Stimulated activated CD4-positive, alpha-beta T cell treated with anti-CD3 and anti-CD28 coated beads, TNF-alpha, amount 100 ng/mL, for 4 hours (primary cell): ENCODE results near the gene C18orf32.
A peak's percentile ranks its signal among the peaks of the same experiment; 100 is the strongest.
"Not testable (repeated sequence)": the region's sequence is repeated elsewhere in the genome, so short reads cannot be mapped to it uniquely, and the experiment has no call there.

ENCODE experiments used
- DNase-seq, 3 experiments: peaks; one replicate each; pipeline ENCODE4 v3.0.0-alpha.2; 2020; ENCODE audit warnings: low read depth in 3 of 3

The C18orf32 gene

DNA sequence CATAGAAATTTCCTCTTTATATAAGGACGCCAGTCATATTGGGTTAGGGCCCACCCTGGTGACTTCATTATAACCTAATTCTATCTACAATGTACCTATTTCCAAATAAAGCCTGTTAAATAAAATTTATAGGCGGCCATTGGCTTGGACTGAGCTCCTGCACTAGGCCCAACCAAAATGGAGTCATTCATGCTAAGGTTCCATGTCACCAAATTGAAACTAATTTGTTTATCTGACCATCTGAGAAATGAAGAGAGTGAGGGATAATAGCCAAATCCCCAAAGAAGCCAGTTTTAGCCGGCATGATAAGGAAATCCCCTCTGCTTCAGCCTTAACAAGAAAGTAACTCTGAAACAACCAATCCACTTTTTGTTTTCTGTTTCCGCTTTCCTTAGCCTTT is 19.4 kb downstream of the C18orf32 start:
- DNase-seq: no peak

DNA sequence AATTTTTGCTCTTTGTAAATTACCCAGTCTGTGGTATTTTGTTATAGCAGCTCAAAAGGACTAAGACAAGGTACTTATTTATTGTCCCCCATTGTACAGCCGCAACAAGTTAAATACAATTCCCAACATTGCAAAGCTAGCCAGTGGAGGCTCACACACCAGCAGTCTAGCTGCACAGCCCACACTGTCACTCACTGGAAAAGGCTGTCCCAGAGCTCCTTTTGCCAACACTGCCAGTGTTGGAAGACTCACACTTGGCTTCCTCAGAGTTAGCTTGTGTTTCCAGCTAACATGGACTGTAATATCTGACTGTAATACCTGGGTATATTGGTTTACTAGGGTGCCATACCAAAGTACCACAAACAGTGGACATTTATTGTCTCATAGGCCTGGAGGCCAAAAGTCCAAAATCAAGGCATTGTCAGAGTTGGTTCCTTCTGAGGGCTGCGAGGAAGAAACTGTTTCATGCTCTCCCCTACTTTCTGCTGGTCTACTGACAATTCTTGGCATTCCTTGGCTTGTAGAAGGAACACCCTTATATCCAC is 19.9 kb downstream of the C18orf32 start:
- DNase-seq: no peak

DNA sequence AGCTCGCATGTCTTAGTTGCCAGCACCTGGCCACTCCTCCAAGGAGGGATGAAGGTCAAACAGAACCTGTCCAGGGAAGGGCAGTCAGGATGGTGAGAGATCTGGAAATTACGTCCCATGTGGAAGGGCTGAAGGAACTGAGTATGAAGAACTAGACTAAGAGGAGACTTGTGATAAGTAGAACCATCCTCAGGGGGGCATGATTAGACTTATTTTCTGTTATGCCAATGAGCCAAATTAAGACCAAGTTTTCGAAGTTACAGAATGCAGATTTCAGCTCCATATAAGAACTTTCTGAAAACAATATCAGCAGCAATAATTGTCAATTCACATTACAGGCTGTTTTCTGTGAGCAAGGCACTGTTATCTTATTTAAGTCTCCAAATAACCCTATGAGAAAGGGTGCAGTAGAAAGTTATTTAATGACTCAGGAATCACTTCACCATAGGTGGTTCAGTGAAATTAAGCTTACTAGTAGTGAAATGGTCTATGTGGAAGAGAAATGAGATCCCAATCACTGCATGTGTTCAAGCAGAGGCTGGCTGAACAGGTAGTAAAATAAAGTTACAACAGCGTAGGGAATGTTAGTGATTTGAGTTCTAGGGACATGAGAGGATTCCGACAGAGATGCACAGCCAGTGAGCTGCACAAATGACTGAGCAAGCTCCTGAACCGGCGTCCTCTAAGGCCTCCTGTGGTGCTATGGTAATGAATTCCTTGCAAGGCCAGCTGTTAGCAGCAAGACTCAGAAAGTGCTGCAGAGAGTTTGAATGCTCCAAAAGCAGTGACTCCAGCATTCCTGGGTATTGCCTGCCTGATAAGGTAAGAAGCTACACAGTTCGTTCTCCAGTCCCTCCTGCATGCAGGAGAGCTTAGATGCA is 22.1 kb downstream of the C18orf32 start:
- no peak for DNase-seq

DNA sequence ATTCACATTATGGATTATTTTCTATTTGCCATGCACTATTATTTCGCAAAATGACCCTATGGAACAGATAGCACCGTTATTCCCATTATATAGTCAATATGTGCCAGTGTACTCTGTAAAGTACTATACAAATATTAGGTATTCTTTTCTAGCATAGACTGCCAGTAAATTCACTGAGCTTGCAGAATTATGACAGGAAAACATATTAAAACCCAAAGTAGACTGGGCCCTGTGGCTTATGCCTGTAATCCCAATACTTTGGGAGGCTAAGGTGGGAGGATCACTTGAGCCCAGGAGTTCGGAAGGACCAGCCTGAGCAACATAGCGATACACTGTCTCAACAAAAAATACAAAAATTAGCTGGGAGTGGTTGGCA is 25.4 kb downstream of the C18orf32 start:
- DNase-seq: no peak

DNA sequence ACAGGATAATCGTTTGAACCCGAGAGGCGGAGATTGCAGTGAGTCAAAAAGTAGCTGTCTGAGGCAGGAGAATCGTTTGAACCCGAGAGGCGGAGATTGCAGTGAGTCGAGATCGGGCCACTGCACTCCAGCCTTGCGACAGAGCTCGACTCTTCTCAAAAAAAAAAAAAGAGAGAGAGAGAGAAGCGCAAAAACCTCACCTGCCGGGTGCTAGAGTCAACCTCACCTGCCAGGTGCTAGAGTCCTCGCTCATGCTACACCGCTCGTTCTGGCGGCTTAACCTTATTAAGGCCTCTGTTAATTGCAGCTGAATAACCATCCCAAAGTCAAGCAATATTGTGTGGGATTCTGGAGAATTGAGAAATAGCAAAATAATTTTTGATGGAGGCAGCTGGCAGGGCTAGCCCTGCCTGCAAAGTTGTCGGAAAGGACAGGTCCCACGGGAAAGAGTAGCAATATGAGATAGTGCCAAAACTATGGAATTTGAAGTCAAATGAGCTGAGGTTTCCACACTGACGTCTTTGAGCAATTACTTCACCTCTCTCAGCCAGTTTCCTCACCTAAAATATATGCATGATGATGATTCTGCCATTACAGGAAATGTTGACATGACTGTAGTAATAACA is 25.9 kb downstream of the C18orf32 start:
- no peak for DNase-seq

DNA sequence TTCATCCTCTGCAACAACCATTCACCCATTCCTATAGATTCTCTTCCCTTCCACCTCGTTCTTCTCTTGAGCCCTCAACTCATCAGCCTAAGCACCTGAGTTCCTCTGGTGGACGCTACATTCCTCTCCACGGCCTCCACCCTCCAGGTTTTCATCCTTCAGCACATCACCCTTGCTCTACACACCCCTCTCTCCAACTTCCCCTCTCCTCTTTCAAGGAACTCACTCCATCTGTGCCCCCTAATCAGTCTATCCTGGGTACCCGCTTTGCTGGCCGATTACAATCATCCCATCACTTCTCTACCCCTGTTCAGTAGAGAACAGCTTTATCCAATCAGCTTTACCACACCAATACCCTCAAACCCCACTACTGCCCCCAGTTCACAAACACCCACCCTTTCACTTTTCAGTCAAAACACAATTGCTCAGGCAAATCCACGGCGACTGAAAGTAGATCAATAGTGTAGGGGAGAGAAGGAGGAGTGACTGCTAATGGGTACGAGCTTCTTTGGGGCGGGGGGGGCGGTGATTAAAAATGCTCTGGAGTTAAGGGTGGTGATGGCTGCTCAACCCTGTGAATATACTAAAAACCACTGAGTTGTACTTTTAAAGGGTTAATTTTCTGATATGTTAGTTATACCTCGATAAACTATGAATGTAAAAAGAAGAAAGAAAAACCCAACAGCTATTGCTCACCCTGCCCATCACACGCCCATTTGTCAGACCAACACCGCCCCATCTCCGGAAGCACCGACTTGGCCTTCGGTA is 27.4 kb downstream of the C18orf32 start:
- no peak for DNase-seq

DNA sequence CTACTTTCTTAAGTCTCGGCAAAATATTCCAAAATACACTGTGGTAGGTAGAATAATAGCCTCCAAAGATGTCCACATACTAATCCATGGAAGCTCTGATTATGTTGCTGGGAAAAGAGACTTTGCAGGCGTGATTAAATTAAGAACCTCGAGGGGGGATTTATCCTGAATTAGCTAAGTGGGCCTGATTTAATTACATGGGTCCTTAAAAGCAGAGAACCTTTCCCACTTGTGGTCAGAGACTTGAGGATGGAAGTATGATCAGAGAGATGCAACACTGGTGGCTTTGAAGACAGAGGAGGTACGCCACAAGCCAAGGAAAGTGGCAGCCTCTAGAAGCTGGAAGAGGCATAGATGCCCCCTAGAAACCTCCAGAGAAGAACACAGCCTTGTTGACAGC is 29.4 kb downstream of the C18orf32 start:
- DNase-seq: no peak

DNA sequence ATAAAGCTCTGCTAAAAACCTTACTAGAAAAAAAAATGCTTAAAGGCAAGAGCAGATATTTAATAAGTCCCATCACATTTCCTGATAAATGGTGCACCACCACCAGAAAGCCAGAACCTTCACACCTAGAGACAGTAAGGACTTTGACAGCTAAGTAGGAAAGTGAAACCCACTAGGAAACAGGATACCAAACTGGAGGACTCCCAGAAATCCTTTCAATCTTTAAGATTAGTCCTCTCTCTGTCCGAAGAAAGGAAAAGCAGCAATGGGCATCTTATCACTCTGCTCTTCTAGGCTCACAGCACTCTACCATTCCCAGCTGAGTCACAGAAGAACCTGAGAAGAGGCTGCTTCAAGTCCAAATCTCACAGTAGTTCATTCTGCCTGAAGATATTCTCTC is 30.2 kb downstream of the C18orf32 start:
- DNase-seq: no peak

DNA sequence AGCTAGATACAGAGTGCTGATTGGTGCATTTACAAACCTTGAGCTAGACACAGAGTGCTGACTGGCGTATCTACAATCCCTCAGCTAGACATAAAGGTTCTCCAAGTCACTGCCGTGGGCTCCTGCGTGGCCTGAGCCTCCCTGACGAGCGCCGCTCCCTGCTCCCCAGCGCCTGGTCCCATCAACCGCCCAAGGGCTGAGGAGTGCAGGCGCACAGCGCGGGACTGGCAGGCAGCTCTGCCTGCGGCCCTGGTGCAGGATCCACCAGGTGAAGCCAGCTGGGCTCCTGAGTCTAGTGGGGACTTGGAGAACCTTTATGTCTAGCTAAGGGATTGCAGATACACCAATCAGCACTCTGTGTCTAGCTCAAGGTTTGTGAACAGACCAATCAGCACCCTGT is 34.5 kb downstream of the C18orf32 start:
- not testable (repeated sequence) for DNase-seq

DNA sequence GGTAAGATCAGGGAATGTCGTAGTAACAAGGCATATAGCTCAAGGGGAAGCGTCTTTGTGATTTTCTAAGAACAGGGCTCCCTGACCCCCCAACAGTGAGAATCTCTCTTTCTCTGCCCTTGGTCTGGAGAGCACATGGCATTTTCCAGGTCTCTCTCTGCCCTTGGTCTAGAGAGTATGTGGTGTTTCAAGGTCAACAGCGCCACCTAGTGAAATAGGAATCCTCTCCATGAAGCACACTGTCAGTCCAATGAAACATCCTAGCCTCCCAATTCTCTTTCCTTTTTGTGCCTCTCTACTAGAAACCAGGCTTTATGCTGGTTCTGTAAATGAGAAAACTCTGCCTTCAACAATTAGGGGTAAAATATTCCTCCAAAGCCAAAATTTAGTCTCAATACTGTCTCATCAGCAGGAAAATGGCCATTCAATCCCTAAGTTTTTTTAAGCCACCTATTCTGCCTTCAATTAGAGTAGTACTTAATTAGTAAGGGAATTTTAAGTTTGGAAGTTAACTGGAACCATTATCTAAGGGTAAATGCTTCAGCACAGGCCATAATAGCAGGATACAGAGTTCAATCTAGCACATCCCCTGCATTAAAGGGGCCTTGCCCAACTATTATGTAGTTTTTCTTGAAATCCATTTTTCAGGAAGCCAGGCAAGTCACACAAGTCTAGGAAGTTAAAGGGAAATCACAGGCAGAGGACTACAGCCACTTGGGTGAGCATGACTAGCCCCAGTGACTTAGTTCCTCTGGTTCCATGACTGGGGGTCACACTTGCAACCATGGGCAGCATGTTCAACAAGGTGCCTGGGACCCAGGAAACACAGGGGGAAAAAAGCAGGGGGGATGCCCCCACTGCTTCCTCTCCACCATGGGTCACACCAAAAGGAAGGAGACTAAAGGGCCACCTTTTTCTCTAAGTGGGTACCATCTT is 39.0 kb downstream of the C18orf32 start:
- DNase-seq: peak in 2 of 3 experiments; percentile 8 to 11

DNA sequence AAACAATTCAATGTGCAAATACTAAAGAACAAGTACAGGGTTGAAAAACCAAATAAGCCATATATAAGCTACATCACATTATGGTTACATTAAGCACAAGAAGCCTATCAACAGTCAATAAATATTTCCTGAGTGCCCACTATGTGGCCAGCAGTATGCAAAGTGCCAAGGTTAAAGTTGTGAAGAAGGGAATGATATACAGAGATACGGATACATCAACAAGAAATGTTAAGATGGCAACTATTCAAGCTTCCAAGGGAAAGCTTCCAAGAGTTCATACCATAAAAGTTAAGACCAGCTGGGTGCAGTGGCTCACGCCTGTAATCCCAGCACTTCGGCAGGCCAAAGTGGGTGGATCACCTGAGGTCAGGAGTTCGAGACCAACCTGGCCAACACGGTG is 40.6 kb downstream of the C18orf32 start:
- DNase-seq: no peak

DNA sequence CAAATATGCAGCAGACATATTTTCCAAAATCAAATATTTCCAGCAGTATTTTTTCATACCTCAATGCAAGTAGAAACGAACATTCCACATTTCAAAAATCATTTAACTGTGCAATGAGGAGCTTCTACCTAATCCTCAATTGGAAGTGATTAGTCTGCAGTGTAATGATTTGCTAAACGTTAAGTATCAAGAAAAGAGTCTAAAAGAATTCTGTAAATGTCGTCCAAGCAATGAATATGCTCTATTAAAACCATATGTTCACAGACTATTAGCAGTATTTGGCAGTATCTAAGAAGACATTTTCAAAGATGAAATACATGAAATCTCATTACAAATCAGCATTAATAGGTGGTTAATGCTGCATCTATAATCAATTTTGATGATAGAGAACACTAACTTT is 42.5 kb downstream of the C18orf32 start:
- no peak for DNase-seq

DNA sequence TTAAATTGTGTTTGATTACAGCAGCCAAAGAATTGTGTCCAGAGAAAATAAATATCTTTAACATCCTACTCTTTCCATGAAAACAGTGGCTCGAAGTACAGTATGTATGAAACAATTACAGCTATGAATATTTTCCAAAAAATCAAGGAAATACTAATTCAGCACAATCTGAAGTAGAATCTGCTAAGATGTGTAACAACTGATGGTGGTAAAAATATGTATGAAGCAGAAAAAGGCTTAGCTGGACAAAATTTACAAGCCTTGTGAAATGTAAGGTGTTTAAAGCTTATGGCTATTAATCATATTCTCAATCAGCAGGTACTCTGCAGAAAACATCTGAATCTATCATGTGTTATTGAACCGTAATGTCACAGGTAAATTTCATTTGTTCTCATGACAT is 43.2 kb downstream of the C18orf32 start:
- no peak for DNase-seq

DNA sequence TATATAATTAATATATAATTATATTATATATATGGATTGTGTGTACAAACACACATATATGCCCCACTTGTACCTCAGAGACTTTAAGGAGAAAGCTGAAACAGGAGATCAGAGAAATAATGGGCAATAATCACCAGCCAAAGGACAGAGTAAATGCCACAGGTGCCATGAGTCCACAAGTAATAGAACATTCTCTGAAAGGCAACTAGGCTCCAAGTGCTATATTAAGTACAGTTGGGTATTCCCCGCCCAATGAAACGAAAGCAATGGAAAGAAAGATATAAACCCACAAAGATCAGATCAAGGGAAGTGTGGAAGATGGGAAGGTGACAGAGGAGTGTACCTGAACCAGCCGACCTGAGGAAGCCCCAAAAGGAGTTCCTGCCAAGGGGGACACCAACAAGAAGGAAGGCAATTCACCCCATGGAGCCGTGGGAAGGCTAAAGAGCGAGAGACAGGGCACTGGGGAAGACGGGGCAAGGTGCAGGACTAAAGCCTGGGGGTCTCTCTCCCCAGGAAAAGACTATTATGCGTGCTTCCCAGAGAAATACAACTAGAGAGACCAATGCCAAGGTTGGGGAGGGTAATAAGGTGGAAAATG is 45.6 kb downstream of the C18orf32 start:
- DNase-seq: no peak

DNA sequence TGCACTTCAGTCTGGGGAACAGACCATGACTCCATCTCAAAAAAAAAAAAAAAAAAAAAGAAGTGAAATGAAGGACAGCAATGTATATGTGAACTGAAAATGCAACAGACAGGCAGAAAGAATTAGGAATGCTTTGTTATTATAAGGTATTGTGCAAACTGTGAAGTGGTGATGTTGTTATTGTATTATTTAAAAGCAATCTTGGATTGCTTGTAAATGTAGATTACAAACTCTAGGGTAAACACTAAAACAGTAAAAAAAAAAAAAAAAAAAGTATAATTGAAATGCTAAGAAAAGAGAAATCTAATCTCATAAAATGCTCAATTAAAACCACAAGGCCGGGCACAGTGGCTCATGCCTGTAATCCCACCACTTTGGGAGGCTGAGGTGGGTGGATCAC is 51.9 kb downstream of the C18orf32 start:
- no peak for DNase-seq

DNA sequence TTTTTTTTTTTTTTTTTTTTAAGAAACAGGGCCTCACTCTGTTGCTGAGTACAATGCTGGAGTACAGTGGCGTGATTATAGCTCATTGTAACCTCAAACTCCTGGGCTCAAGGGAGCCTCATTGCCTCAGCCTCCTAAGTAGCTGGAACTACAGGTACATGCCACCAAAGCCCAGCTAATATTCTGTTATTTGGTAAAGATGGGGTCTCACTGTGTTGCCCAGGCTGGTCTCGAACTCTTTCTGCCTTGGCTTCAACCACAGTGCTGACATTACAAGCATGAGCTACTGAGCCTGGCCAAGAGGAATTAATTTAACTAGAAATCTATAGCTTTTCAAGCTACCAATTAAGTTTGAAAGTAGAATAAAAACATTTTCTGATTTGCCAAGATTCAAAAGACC is 54.4 kb downstream of the C18orf32 start:
- DNase-seq: no peak

DNA sequence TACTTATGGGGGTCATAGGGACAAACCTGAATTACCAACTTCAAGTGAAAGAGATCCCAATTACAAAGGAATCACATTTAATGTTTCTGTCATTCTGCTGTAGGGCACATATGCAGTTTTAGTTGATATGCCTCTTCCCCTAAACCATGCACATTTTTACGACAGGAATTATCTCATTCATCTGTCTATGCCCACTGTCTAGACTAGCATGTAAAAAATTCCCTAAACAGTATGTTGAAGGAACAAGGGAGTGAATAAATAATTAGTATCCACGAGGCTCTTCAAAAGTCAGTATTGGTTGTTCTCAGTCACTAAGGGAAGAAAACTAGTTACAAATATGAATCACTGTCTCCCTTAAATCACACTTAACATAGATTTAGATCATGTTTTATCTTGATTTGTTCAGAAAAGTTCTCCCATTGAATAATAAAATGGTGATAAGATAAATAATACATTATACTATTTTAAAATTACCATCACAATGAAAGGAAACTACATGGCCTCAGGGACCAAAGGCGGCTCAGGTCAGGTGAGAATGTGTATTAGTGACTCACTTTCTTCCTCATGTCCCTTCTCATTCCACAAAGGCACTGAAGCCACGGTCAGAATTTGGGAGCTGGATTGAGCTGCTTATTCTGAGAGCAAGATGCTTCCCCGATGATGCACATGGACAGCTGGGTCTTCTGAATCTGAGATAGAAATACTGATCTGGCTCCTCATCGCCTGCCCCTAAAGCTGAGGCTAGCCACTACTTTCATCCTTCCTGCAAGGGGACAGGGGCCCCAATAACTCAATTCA is 55.7 kb downstream of the C18orf32 start:
- no peak for DNase-seq
